WTC11 (cell line): ENCODE data around the gene ERC1. TPM values are rescaled to one million over a fixed set of nuclear protein-coding genes. Genes with fewer than 3 reads are reported as not detected.

Experiments used
- ATAC-seq: fragments of 200-7000 bp; cut with Tn5 transposase; 2 replicates; pipeline ENCODE4 v1.10.0; 2021; ENCODE audit warnings: mild to moderate bottlenecking, moderate library complexity
- CTCF ChIA-PET: fragments of 300-600 bp; sonication (Branson Sonifier 250); formaldehyde crosslinking; loops from one replicate; lab custom pipeline; 2021; ENCODE audit warnings: antibody characterized with exemption; lab: Charles Lee
- POLR2A ChIA-PET: fragments of 350-600 bp; sonication (Branson Sonifier 250); formaldehyde crosslinking; loops from one replicate; lab custom pipeline; 2021; ENCODE audit warnings: antibody characterized with exemption; lab: Charles Lee
- DNase-seq: peaks from one replicate; pipeline ENCODE4 v3.0.0; 2021; ENCODE audit warnings: low spot score
- H3K27ac Mint-ChIP-seq: 2 replicates; pipeline ENCODE4 v1.8.0; 2021; ENCODE audit warnings: mixed read lengths
- H3K27me3 Mint-ChIP-seq: 2 replicates; pipeline ENCODE4 v1.8.0; 2021; ENCODE audit warnings: low read depth, mild to moderate bottlenecking, moderate library complexity, mixed read lengths
- H3K36me3 Mint-ChIP-seq: 2 replicates; pipeline ENCODE4 v1.8.0; 2021; ENCODE audit warnings: mixed read lengths
- H3K4me1 Mint-ChIP-seq: 2 replicates; pipeline ENCODE4 v1.8.0; 2022; ENCODE audit warnings: mixed read lengths
- H3K4me3 Mint-ChIP-seq: 2 replicates; pipeline ENCODE4 v1.8.0; 2021; ENCODE audit warnings: mild to moderate bottlenecking, moderate library complexity, mixed read lengths
- H3K9me3 Mint-ChIP-seq: 2 replicates; pipeline ENCODE4 v1.8.0; 2021; ENCODE audit warnings: mixed read lengths
- EMX1 ChIP-seq: fragments of 250-450 bp; sonication (Bioruptor Pico); IDR thresholded peaks from 2 replicates; pipeline ENCODE4 v1.8.0; 2021; ENCODE audit warnings: mild to moderate bottlenecking
- ESRRA ChIP-seq: sonication (generic); formaldehyde crosslinking; IDR thresholded peaks from 2 replicates; pipeline ENCODE4 v1.8.1; 2022; ENCODE audit warnings: mild to moderate bottlenecking, missing genetic modification reagents, borderline replicate concordance
- FOXP1 ChIP-seq: sonication (generic); formaldehyde crosslinking; IDR thresholded peaks from 2 replicates; pipeline ENCODE4 v1.8.0; 2022; ENCODE audit warnings: missing genetic modification reagents, mild to moderate bottlenecking, moderate library complexity, borderline replicate concordance
- GRHL2 ChIP-seq: fragments of 250-450 bp; sonication (Bioruptor Pico); IDR thresholded peaks from 2 replicates; pipeline ENCODE4 v1.8.0; 2022; ENCODE audit warnings: mild to moderate bottlenecking, moderate library complexity; ENCODE audit not compliant: insufficient replicate concordance, severe bottlenecking
- JAZF1 ChIP-seq: fragments of 250-450 bp; sonication (Bioruptor Pico); IDR thresholded peaks from 2 replicates; pipeline ENCODE4 v1.9.0; 2021; ENCODE audit warnings: moderate library complexity, mild to moderate bottlenecking, inconsistent platforms
- JUN ChIP-seq: sonication (generic); formaldehyde crosslinking; IDR thresholded peaks from 2 replicates; pipeline ENCODE4 v1.8.0; 2023; ENCODE audit warnings: mild to moderate bottlenecking, missing genetic modification reagents
- PRRX2 ChIP-seq: fragments of 250-450 bp; sonication (Bioruptor Pico); IDR thresholded peaks from 2 replicates; pipeline ENCODE4 v1.8.0; 2021; ENCODE audit warnings: mild to moderate bottlenecking
- ZBTB21 ChIP-seq: sonication (generic); formaldehyde crosslinking; IDR thresholded peaks from 2 replicates; pipeline ENCODE4 v1.8.1; 2023; ENCODE audit warnings: mild to moderate bottlenecking, missing genetic modification reagents, borderline replicate concordance
- ZNF263 ChIP-seq: sonication (generic); formaldehyde crosslinking; IDR thresholded peaks from 2 replicates; pipeline ENCODE4 v1.8.1; 2022; ENCODE audit warnings: low read depth, mild to moderate bottlenecking, moderate library complexity, missing genetic modification reagents
- total RNA-seq: library from RNA; stranded (reverse); gene quantifications from 3 replicates; pipeline ENCODE4 v1.2.3, GENCODE V29; 2021
- TF ChIP-seq, protein P1 (sequence below): sonication (generic); formaldehyde crosslinking; conservative IDR thresholded peaks from 2 replicates; pipeline ENCODE4 v1.8.1; 2022; ENCODE audit warnings: mild to moderate bottlenecking, missing genetic modification reagents
- TF ChIP-seq, protein P2 (sequence below): sonication (generic); formaldehyde crosslinking; IDR thresholded peaks from 2 replicates; pipeline ENCODE4 v1.8.1; 2022; ENCODE audit warnings: missing genetic modification reagents, borderline replicate concordance
- TF ChIP-seq, protein P3 (sequence below): sonication (generic); formaldehyde crosslinking; IDR thresholded peaks from 2 replicates; pipeline ENCODE4 v1.8.0; 2022; ENCODE audit warnings: mild to moderate bottlenecking, missing genetic modification reagents
- TF ChIP-seq, protein P4 (sequence below): fragments of 250-450 bp; sonication (Bioruptor Pico); conservative IDR thresholded peaks from 2 replicates; pipeline ENCODE4 v1.9.0; 2021; ENCODE audit warnings: mild to moderate bottlenecking
- TF ChIP-seq, protein P5 (sequence below): sonication (generic); formaldehyde crosslinking; IDR thresholded peaks from 2 replicates; pipeline ENCODE4 v1.8.1; 2023; ENCODE audit warnings: mild to moderate bottlenecking, missing genetic modification reagents
- TF ChIP-seq, protein P6 (sequence below): fragments of 250-450 bp; sonication (Bioruptor Pico); IDR thresholded peaks from 2 replicates; pipeline ENCODE4 v1.9.0; 2021; ENCODE audit warnings: moderate library complexity, mild to moderate bottlenecking, inconsistent platforms, borderline replicate concordance
- TF ChIP-seq, protein P7 (sequence below): sonication (generic); formaldehyde crosslinking; IDR thresholded peaks from 2 replicates; pipeline ENCODE4 v1.8.1; 2023; ENCODE audit warnings: mild to moderate bottlenecking, moderate library complexity, missing genetic modification reagents
- TF ChIP-seq, protein P8 (sequence below): sonication (generic); formaldehyde crosslinking; IDR thresholded peaks from 2 replicates; pipeline ENCODE4 v1.8.0; 2022; ENCODE audit warnings: mild to moderate bottlenecking, missing genetic modification reagents
- TF ChIP-seq, protein P9 (sequence below): sonication (generic); formaldehyde crosslinking; IDR thresholded peaks from 2 replicates; pipeline ENCODE4 v1.8.1; 2022; ENCODE audit warnings: mild to moderate bottlenecking, moderate library complexity, missing genetic modification reagents

Gene ERC1
- total RNA-seq, 1 experiment from 2014 or later, result 47.5 TPM

DNA sequence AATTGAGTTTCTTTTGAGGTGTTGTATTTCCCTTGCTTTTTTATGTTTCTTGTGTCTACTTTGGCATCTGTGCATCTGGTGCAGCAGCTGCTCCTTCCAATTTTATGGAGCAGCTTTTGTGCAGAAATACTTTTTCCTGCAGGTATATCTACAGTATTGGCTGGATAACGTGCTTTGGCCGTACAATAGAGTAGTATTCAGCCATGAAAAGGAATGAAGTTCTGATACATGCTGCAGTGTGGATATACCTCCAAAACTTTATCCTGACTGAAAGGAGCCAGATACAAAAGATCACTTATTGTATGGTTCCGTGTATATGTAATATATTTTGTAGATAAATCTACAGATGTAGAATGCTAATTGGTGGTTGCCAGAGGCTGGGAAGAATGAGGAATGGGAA is 74.6 kb downstream of the ERC1 start:
- H3K9me3 Mint-ChIP-seq, result peaks cover 29% of the 10 kb centered on the region
- peaks cover 30% of the 10 kb centered on the region for H3K36me3 Mint-ChIP-seq
- ATAC-seq (no peak), DNase-seq (no peak)
- no peak overlapping the region for H3K27ac Mint-ChIP-seq
- ChIA-PET CTCF (no interaction called here), POLR2A (no interaction called here)
- H3K4me3 Mint-ChIP-seq, result no peak overlapping the region
- 0 out of 2 replicates have a peak, but pooled peaks cover 3% of the 10 kb centered on the region for H3K4me1 Mint-ChIP-seq
- H3K27me3 Mint-ChIP-seq, result no peaks in the 10 kb centered on the region
- TF ChIP-seq JAZF1 (CRISPR knock-in tag) (no peak), FOXP1 (CRISPR knock-in tag) (no peak)
- TF ChIP-seq, protein P1, sequence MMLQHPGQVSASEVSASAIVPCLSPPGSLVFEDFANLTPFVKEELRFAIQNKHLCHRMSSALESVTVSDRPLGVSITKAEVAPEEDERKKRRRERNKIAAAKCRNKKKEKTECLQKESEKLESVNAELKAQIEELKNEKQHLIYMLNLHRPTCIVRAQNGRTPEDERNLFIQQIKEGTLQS (CRISPR knock-in tag), result no peak

DNA sequence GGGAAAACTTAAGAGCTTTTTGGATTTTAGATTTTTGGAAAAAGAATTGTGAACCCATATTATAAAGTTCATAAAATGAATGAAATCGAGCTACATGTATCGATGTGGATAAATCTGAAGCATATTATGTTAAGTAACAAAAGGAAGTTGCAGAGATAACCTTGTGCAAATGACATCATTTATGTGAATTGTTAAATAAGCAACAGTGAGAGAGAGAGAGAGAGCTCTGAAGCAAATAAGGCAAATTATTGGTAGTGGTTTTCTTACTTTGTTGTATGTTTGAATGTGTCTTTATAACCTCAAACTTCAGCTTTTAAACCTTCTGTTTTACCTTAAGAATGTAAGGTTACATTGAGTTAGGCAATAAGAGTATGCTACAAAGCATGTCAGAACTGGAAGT is 78.8 kb downstream of the ERC1 start:
- TF ChIP-seq, protein P2, sequence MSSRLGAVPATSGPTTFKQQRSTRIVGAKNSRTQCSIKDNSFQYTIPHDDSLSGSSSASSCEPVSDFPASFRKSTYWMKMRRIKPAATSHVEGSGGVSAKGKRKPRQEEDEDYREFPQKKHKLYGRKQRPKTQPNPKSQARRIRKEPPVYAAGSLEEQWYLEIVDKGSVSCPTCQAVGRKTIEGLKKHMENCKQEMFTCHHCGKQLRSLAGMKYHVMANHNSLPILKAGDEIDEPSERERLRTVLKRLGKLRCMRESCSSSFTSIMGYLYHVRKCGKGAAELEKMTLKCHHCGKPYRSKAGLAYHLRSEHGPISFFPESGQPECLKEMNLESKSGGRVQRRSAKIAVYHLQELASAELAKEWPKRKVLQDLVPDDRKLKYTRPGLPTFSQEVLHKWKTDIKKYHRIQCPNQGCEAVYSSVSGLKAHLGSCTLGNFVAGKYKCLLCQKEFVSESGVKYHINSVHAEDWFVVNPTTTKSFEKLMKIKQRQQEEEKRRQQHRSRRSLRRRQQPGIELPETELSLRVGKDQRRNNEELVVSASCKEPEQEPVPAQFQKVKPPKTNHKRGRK (CRISPR knock-in tag), result no peak
- TF ChIP-seq, protein P1 (CRISPR knock-in tag), result no peak
- no peak for TF ChIP-seq EMX1 (CRISPR knock-in tag)
- TF ChIP-seq, protein P3, sequence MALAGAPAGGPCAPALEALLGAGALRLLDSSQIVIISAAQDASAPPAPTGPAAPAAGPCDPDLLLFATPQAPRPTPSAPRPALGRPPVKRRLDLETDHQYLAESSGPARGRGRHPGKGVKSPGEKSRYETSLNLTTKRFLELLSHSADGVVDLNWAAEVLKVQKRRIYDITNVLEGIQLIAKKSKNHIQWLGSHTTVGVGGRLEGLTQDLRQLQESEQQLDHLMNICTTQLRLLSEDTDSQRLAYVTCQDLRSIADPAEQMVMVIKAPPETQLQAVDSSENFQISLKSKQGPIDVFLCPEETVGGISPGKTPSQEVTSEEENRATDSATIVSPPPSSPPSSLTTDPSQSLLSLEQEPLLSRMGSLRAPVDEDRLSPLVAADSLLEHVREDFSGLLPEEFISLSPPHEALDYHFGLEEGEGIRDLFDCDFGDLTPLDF (CRISPR knock-in tag), result no peak
- no peak for TF ChIP-seq ESRRA (CRISPR knock-in tag)
- TF ChIP-seq, protein P4, sequence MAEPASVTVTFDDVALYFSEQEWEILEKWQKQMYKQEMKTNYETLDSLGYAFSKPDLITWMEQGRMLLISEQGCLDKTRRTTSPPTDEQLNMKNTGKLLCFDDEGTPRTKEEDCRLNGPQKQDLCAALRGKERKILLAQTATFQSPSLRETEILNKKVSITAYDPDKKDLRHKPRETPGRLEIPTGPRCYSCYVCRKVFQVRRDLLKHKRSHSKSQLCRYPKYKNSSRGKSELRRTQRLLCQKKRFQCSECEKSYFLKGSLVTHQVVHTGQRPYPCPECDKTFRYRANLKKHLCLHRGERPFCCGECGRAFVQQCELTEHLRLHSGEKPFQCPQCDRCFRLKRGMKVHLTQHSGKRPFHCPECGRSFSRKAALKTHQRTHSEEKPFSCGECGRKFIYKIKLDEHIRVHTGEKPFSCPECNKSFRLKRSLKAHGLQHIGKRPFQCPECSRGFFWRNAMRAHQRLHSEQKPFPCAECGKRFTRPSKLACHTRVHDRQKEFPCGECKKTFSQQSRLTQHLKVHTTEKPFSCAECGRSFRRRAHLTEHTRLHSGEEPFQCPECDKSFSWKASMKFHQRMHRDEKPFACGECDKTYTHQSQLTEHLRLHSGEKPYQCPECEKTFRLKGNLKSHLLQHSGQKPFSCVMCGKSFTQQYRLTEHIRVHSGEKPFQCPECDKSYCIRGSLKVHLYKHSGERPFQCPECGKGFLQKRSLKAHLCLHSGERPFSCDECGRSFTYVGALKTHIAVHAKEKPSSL (CRISPR knock-in tag), result no peak
- no peak for TF ChIP-seq PRRX2
- no peak for TF ChIP-seq ZBTB21 (CRISPR knock-in tag)
- no peak for TF ChIP-seq GRHL2 (CRISPR knock-in tag)
- TF ChIP-seq, protein P5, sequence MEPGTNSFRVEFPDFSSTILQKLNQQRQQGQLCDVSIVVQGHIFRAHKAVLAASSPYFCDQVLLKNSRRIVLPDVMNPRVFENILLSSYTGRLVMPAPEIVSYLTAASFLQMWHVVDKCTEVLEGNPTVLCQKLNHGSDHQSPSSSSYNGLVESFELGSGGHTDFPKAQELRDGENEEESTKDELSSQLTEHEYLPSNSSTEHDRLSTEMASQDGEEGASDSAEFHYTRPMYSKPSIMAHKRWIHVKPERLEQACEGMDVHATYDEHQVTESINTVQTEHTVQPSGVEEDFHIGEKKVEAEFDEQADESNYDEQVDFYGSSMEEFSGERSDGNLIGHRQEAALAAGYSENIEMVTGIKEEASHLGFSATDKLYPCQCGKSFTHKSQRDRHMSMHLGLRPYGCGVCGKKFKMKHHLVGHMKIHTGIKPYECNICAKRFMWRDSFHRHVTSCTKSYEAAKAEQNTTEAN, result no peak
- no peak for TF ChIP-seq JUN (CRISPR knock-in tag)
- TF ChIP-seq, protein P6, sequence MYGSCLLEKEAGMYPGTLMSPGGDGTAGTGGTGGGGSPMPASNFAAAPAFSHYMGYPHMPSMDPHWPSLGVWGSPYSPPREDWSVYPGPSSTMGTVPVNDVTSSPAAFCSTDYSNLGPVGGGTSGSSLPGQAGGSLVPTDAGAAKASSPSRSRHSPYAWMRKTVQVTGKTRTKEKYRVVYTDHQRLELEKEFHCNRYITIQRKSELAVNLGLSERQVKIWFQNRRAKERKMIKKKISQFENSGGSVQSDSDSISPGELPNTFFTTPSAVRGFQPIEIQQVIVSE (CRISPR knock-in tag), result no peak
- no peak for TF ChIP-seq ZNF263
- TF ChIP-seq, protein P7, sequence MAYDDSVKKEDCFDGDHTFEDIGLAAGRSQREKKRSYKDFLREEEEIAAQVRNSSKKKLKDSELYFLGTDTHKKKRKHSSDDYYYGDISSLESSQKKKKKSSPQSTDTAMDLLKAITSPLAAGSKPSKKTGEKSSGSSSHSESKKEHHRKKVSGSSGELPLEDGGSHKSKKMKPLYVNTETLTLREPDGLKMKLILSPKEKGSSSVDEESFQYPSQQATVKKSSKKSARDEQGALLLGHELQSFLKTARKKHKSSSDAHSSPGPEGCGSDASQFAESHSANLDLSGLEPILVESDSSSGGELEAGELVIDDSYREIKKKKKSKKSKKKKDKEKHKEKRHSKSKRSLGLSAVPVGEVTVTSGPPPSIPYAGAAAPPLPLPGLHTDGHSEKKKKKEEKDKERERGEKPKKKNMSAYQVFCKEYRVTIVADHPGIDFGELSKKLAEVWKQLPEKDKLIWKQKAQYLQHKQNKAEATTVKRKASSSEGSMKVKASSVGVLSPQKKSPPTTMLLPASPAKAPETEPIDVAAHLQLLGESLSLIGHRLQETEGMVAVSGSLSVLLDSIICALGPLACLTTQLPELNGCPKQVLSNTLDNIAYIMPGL (CRISPR knock-in tag), result no peak
- TF ChIP-seq, protein P8, sequence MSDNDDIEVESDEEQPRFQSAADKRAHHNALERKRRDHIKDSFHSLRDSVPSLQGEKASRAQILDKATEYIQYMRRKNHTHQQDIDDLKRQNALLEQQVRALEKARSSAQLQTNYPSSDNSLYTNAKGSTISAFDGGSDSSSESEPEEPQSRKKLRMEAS, result no peak
- TF ChIP-seq, protein P9, sequence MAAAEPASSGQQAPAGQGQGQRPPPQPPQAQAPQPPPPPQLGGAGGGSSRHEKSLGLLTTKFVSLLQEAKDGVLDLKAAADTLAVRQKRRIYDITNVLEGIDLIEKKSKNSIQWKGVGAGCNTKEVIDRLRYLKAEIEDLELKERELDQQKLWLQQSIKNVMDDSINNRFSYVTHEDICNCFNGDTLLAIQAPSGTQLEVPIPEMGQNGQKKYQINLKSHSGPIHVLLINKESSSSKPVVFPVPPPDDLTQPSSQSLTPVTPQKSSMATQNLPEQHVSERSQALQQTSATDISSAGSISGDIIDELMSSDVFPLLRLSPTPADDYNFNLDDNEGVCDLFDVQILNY, result no peak
- Mint-ChIP-seq H3K36me3 (no peaks in the 10 kb centered on the region), H3K4me3 (no peak overlapping the region), H3K27ac (no peak overlapping the region; the same call in 1 of the 2 replicates), H3K27me3 (no peaks in the 10 kb centered on the region), H3K9me3 (no peaks in the 10 kb centered on the region), H3K4me1 (0 out of 2 replicates have a peak, but pooled peaks cover 3% of the 10 kb centered on the region)
- ChIA-PET CTCF (interaction anchor here (1.0 to 1.9 kb wide), 2 partner anchors 13 to 23 kb away, joined by 3 to 4 read pairs; no protein-coding TSS in a partner anchor), POLR2A (no interaction called here)
- no peak for DNase-seq
- ATAC-seq, result no peak
